Mesothelial cell of epicardium (in vitro differentiated cells): ENCODE data around the gene ADAR. TPM values are rescaled to one million over a fixed set of nuclear protein-coding genes. Genes with fewer than 3 reads are reported as not detected.

Experiments used
- DNase-seq, 2 experiments: peaks; one replicate each; pipeline ENCODE4 v3.0.0; 2021; ENCODE audit warnings: low spot score in 2 of 2; ENCODE audit not compliant: unreplicated experiment in 2 of 2
- H3K27ac Mint-ChIP-seq: 2 replicates; pipeline ENCODE4 v1.8.0; 2021; ENCODE audit warnings: mixed read lengths
- H3K27me3 Mint-ChIP-seq: 2 replicates; pipeline ENCODE4 v1.8.0; 2021; ENCODE audit warnings: low read depth, mixed read lengths
- H3K36me3 Mint-ChIP-seq: 2 replicates; pipeline ENCODE4 v1.8.0; 2021; ENCODE audit warnings: mixed read lengths
- H3K4me1 Mint-ChIP-seq: 2 replicates; pipeline ENCODE4 v1.8.0; 2021; ENCODE audit warnings: mixed read lengths
- H3K4me3 Mint-ChIP-seq: 2 replicates; pipeline ENCODE4 v1.8.0; 2021; ENCODE audit warnings: mild to moderate bottlenecking, moderate library complexity, mixed read lengths
- H3K9me3 Mint-ChIP-seq: 2 replicates; pipeline ENCODE4 v1.8.0; 2021; ENCODE audit warnings: mixed read lengths
- total RNA-seq: library from RNA; stranded (reverse); gene quantifications from 3 replicates; pipeline ENCODE4 v1.2.1, GENCODE V29; 2021
- TF ChIP-seq, protein P1 (sequence below): fragments of 200-600 bp; sonication (generic); IDR thresholded peaks from one replicate; pipeline ENCODE4 v1.5.0; 2021; ENCODE audit warnings: antibody characterized with exemption; ENCODE audit not compliant: unreplicated experiment

ADAR gene
- total RNA-seq, 1 donor from 2014 or later: 229 TPM

DNA sequence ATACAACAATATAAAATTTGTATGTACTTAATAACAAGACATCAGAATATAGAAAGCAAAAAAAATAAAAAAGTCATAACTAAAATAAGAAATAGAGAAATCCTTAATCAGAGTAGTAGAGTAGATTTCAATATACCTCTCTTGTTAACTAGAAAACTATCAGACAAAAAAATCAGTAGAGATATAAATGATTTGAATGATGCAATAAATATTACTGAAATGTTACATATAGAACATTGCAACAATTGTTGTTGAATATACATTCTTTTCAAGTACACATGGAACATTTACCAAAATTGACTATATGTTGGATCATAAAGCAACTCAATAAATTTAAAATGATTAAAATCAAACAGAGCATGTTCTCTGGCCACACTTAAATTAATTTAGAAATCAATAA, 31.9 kb upstream of the ADAR start:
- Mint-ChIP-seq H3K4me3 (no peak overlapping the region), H3K36me3 (no peaks in the 10 kb centered on the region), H3K27me3 (peaks cover 22% of the 10 kb centered on the region), H3K27ac (no peak overlapping the region), H3K9me3 (peaks cover 34% of the 10 kb centered on the region), H3K4me1 (no peaks in the 10 kb centered on the region)
- TF ChIP-seq, protein P1, sequence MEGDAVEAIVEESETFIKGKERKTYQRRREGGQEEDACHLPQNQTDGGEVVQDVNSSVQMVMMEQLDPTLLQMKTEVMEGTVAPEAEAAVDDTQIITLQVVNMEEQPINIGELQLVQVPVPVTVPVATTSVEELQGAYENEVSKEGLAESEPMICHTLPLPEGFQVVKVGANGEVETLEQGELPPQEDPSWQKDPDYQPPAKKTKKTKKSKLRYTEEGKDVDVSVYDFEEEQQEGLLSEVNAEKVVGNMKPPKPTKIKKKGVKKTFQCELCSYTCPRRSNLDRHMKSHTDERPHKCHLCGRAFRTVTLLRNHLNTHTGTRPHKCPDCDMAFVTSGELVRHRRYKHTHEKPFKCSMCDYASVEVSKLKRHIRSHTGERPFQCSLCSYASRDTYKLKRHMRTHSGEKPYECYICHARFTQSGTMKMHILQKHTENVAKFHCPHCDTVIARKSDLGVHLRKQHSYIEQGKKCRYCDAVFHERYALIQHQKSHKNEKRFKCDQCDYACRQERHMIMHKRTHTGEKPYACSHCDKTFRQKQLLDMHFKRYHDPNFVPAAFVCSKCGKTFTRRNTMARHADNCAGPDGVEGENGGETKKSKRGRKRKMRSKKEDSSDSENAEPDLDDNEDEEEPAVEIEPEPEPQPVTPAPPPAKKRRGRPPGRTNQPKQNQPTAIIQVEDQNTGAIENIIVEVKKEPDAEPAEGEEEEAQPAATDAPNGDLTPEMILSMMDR: no peak
- no peak for DNase-seq

DNA sequence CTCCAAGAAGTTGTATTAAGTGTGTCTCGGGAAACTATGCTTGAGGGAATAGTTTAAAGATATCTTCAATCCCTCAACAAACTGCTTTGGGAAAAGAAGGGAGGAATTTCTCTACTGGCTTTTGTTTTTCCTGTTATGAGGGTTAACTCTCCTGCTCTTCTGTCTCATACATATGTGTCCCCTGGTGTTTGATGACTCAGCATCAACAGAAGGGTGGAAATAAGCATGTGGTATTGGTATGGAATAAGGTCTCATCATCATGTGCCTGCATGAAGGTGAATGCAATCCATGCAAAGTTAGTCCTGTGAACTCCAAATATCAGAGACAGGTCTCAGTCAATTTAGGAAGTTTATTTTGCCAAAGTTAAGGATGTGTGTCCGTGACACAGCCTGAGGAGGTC, 27.2 kb upstream of the ADAR start:
- Mint-ChIP-seq H3K4me3 (no peak overlapping the region), H3K27ac (no peak overlapping the region), H3K4me1 (no peaks in the 10 kb centered on the region), H3K36me3 (no peaks in the 10 kb centered on the region), H3K27me3 (peaks cover 37% of the 10 kb centered on the region), H3K9me3 (peaks cover 22% of the 10 kb centered on the region)
- DNase-seq: no peak
- TF ChIP-seq, protein P1: no peak

DNA sequence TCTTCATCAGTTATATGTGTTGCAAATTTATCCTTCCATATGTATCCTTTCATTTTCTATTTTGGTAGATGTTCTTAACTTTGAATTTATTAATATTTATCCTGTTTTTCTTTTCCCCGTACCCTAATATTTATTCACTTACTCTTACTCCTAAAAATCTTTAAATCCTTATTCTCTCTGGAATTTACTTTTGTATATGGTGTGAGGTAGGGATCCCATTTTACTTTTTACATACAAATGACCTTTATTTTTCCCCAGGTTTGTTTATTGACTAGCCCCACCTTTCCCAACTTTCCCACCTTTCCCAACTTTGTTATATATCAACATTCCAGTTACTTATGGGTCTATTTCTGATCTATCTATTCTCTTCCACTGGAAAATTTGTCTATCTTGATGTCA, 21.7 kb upstream of the ADAR start:
- Mint-ChIP-seq H3K27ac (no peak overlapping the region), H3K9me3 (peaks cover 22% of the 10 kb centered on the region), H3K36me3 (peaks cover 5% of the 10 kb centered on the region), H3K4me3 (no peak overlapping the region), H3K27me3 (peaks cover 18% of the 10 kb centered on the region), H3K4me1 (peaks cover 14% of the 10 kb centered on the region)
- TF ChIP-seq, protein P1: no peak
- DNase-seq: no peak

DNA sequence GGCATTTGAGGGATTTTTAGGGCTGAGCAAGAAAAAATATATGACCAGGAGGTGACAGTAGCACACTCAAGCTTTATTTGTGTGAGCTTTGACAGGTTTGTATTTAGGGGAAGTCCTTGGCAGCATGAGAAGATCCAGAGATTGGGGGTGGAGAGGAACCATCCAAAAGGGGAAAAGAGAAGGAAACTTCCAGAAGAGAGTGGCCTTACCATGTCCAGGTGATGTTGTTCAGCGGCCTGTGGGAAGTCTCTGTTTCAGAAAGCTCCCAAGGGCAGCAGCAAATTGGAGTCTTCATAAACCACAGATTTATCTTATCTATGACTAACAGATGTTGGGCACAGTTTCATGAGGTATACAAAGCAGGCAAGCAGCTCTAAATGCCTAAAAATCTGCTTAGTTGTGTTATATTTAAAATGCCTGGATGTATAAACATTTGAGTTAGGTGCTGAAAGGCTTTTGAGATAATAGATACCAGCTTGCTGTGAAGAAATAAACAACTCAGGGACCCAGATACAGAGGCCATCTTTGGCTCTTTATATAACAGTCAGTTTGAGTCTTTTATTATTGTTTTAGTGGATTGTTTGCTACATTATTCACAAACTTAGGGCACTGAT, 21.2 kb upstream of the ADAR start:
- no peak overlapping the region for H3K27ac Mint-ChIP-seq
- peak overlapping the region; percentile 43 for H3K4me3 Mint-ChIP-seq
- H3K36me3 Mint-ChIP-seq: peaks cover 7% of the 10 kb centered on the region
- no peak for DNase-seq
- H3K9me3 Mint-ChIP-seq: peaks cover 22% of the 10 kb centered on the region
- peaks cover 14% of the 10 kb centered on the region for H3K4me1 Mint-ChIP-seq
- TF ChIP-seq, protein P1: no peak
- peaks cover 16% of the 10 kb centered on the region for H3K27me3 Mint-ChIP-seq

DNA sequence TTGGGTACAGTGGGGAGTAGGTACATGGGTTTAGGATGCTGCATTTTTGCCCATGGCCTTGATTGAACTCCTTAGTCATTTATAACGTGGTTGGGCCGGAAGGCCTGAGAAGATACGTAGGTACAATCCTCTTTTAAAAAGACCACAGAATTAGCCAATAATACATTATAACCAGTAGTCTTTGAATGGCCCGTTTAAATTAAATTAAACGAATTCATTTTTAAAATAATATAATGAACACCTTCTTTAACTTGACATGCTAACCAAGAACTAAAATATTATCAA, 20.1 kb upstream of the ADAR start:
- Mint-ChIP-seq H3K27me3 (peaks cover 14% of the 10 kb centered on the region), H3K9me3 (peaks cover 22% of the 10 kb centered on the region), H3K4me3 (peak overlapping the region; percentile 93), H3K4me1 (peaks cover 14% of the 10 kb centered on the region), H3K27ac (peak overlapping the region; percentile 99), H3K36me3 (peaks cover 7% of the 10 kb centered on the region)
- DNase-seq: no peak
- TF ChIP-seq, protein P1: no peak
